HepG2 (cell line): ENCODE measurements around the gene BBC3. TPM values are rescaled to one million over a fixed set of nuclear protein-coding genes. Genes with fewer than 3 reads are reported as not detected.

Source experiments
- MIER3 ChIP-seq: IDR thresholded peaks from 2 replicates; pipeline ENCODE4 v1.6.1; 2016; ENCODE audit warnings: missing compliant biosample characterization, borderline replicate concordance
- SIX1 ChIP-seq: sonication (generic); formaldehyde crosslinking; IDR thresholded peaks from 2 replicates; pipeline ENCODE4 v1.4.0; 2020; ENCODE audit warnings: missing genetic modification reagents, borderline replicate concordance
- ZBTB37 ChIP-seq: sonication (generic); formaldehyde crosslinking; IDR thresholded peaks from 2 replicates; pipeline ENCODE4 v1.4.0; 2020; ENCODE audit warnings: mild to moderate bottlenecking, missing genetic modification reagents
- ZNF460 ChIP-seq: sonication (generic); formaldehyde crosslinking; IDR thresholded peaks from 2 replicates; pipeline ENCODE4 v1.5.1; 2020; ENCODE audit warnings: missing genetic modification reagents, mild to moderate bottlenecking, borderline replicate concordance
- ZNF724P ChIP-seq: sonication (generic); formaldehyde crosslinking; IDR thresholded peaks from 2 replicates; pipeline ENCODE4 v1.8.0; 2022; ENCODE audit warnings: missing genetic modification reagents, borderline replicate concordance
- microRNA counts: library from miRNA; unstranded; fragments of <30 nt; microRNA quantifications from one replicate; lab custom pipeline; 2015
- microRNA-seq: library from miRNA; unstranded; fragments of <30 nt; microRNA quantifications from one replicate; pipeline ENCODE4, GENCODE V29; 2020
- polyA plus RNA-seq, 8 experiments: library from polyadenylated mRNA; depleted of rRNA in 3 of 8; stranded (reverse) in 7 of 8; unstranded in 1 of 8; fragments of >200 nt; fragmentation: Illumina TruSeq in 4 of 8; extraction: Trizol in 4 of 8; gene quantifications; 2 replicates each; pipeline versions ENCODE4 v1.2.1 to v1.2.3, GENCODE V29; 2011 to 2016; ENCODE audit warnings: low read depth in 4 of 8, missing spikeins in 1 of 8, mixed read lengths in 1 of 8; ENCODE audit not compliant: insufficient read depth in 1 of 8
- small RNA-seq, 3 experiments: library from RNA; depleted of rRNA; stranded (forward); fragments of <200 nt; gene quantifications; one replicate each; pipeline ENCODE3, GENCODE V24; 2012; ENCODE audit warnings: low read depth in 2 of 3, low replicate concordance in 1 of 3; ENCODE audit not compliant: insufficient read length in 3 of 3, insufficient read depth in 2 of 3
- total RNA-seq, 5 experiments: library from RNA; depleted of rRNA; stranded (reverse); fragments of >200 nt; fragmentation: Illumina TruSeq; extraction: Trizol; gene quantifications; 2 replicates each; pipeline ENCODE4 v1.2.3, GENCODE V29; 2016; ENCODE audit warnings: low read depth in 1 of 5

The BBC3 gene
- total and polyA plus RNA-seq, 2 of the 13 experiments (the other 11 are each of a cell fraction or from before 2014, with no cell fraction given): 6.1 to 8.8 TPM

GRCh38 chr19:47172666-47173455, 58.1 kb downstream of the BBC3 start (continued):
- no peak for TF ChIP-seq SIX1 (CRISPR knock-in tag)
- TF ChIP-seq MIER3 (CRISPR knock-in tag): no peak
- no peak for TF ChIP-seq ZNF724P
- no peak for TF ChIP-seq ZNF460 (CRISPR knock-in tag)
- TF ChIP-seq ZBTB37 (CRISPR knock-in tag): no peak

MicroRNAs within 50 kb of the gene (microRNA counts, 767-probe panel; counts per million panel counts)
- not detected for microRNA hsa-miR-3190-5p (lab: Ali Mortazavi, UCI)

Small RNA genes lying within 50 kb of the gene (microRNA-seq; reads per million reads assigned to microRNA genes)
- gene MIR3190: not detected
- gene MIR3191: not detected

Small RNA genes lying within 50 kb of the gene (small RNA-seq; reads per million reads assigned to genes)
- gene MIR3190: 0 reads per million in 3 experiments

Other genes starting within 250 kb of the BBC3 start
- gene NPAS1, start 211.4 kb downstream of the BBC3 start, total RNA-seq (2016; rRNA removed; fragmentation: Illumina TruSeq; extraction: Trizol): 0.29 and 0.35 TPM in 2 replicates
- gene NPAS1, start 211.4 kb downstream of the BBC3 start, polyA plus RNA-seq (2011; rRNA removed): 2.9 and 3.9 TPM in 2 replicates
- 18.0 and 26.7 TPM in 2 replicates for gene TMEM160, start 182.6 kb downstream of the BBC3 start, total RNA-seq (2016; rRNA removed; fragmentation: Illumina TruSeq; extraction: Trizol)
- gene TMEM160, start 182.6 kb downstream of the BBC3 start, polyA plus RNA-seq (2011; rRNA removed): 5.2 and 7.0 TPM in 2 replicates
- gene ZC3H4, start 117.4 kb downstream of the BBC3 start, total RNA-seq (2016; rRNA removed; fragmentation: Illumina TruSeq; extraction: Trizol): 10.7 and 11.2 TPM in 2 replicates
- 1.8 and 2.7 TPM in 2 replicates for gene ZC3H4, start 117.4 kb downstream of the BBC3 start, polyA plus RNA-seq (2011; rRNA removed)
- gene SAE1, start 100.4 kb downstream of the BBC3 start, total RNA-seq (2016; rRNA removed; fragmentation: Illumina TruSeq; extraction: Trizol): 197 and 250 TPM in 2 replicates
- 73.2 and 87.6 TPM in 2 replicates for gene SAE1, start 100.4 kb downstream of the BBC3 start, polyA plus RNA-seq (2011; rRNA removed)
- 5.9 and 6.3 TPM in 2 replicates for gene CCDC9, start 25.3 kb upstream of the BBC3 start, total RNA-seq (2016; rRNA removed; fragmentation: Illumina TruSeq; extraction: Trizol)
- 2.9 and 3.0 TPM in 2 replicates for gene CCDC9, start 25.3 kb upstream of the BBC3 start, polyA plus RNA-seq (2011; rRNA removed)
- gene INAFM1, start 43.7 kb upstream of the BBC3 start, total RNA-seq (2016; rRNA removed; fragmentation: Illumina TruSeq; extraction: Trizol): 1.00 and 1.9 TPM in 2 replicates
- gene INAFM1, start 43.7 kb upstream of the BBC3 start, polyA plus RNA-seq (2011; rRNA removed): 0.88 and 1.3 TPM in 2 replicates
- 0.07 TPM in 1 of 2 replicates, not detected in the other for gene C5AR1, start 78.7 kb upstream of the BBC3 start, total RNA-seq (2016; rRNA removed; fragmentation: Illumina TruSeq; extraction: Trizol)
- 1.6 and 3.9 TPM in 2 replicates for gene C5AR1, start 78.7 kb upstream of the BBC3 start, polyA plus RNA-seq (2011; rRNA removed)
- 0.09 TPM in 1 of 2 replicates, not detected in the other for gene C5AR2, start 101.0 kb upstream of the BBC3 start, total RNA-seq (2016; rRNA removed; fragmentation: Illumina TruSeq; extraction: Trizol)
- gene C5AR2, start 101.0 kb upstream of the BBC3 start, polyA plus RNA-seq (2011; rRNA removed): 0.24 and 0.26 TPM in 2 replicates
- gene DHX34, start 118.1 kb upstream of the BBC3 start, total RNA-seq (2016; rRNA removed; fragmentation: Illumina TruSeq; extraction: Trizol): 8.0 and 12.0 TPM in 2 replicates
- 9.2 and 12.5 TPM in 2 replicates for gene DHX34, start 118.1 kb upstream of the BBC3 start, polyA plus RNA-seq (2011; rRNA removed)
- 0.09 and 1.2 TPM in 2 replicates for gene MEIS3, start 188.3 kb upstream of the BBC3 start, total RNA-seq (2016; rRNA removed; fragmentation: Illumina TruSeq; extraction: Trizol)
- gene MEIS3, start 188.3 kb upstream of the BBC3 start, polyA plus RNA-seq (2011; rRNA removed): 0.70 and 0.94 TPM in 2 replicates
- 0.02 TPM in 1 of 2 replicates, not detected in the other for gene SLC8A2, start 240.7 kb upstream of the BBC3 start, total RNA-seq (2016; rRNA removed; fragmentation: Illumina TruSeq; extraction: Trizol)
- gene SLC8A2, start 240.7 kb upstream of the BBC3 start, polyA plus RNA-seq (2011; rRNA removed): 0.09 TPM in 1 of 2 replicates, not detected in the other